Astrocyte (in vitro differentiated cells and primary cell): ENCODE measurements around the gene PTGIS.

Experiments
- EZH2 ChIP-seq: IDR thresholded peaks from 2 replicates; pipeline ENCODE4 v1.6.1; 2012; ENCODE audit warnings: mild to moderate bottlenecking, low read length, inconsistent platforms; ENCODE audit not compliant: insufficient read depth
- TF ChIP-seq, protein P1 (sequence below): IDR thresholded peaks from 2 replicates; pipeline ENCODE4 v1.5.1; 2011; ENCODE audit warnings: low read depth, mild to moderate bottlenecking, inconsistent platforms, low read length, moderate library complexity; ENCODE audit not compliant: insufficient read depth

DNA sequence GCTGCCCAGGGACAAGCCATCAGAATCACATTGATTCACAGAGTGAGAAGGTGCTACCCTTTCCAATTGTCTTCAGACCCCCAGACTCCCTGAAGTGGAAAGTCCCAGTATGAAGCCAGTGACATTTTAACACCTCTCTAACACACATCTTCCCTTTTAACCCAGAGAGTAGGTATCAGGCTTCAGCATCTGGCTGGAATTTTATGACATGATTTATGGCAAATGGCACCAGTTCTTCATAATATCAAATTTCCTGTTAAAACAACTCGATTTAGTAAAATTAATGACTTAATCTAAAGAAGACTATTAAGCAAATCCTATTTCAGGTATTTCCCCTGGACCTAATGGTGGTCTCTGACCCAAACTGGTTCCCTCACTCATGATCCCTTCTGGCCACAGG, 110.5 kb downstream of the PTGIS start:
- TF ChIP-seq, protein P1, sequence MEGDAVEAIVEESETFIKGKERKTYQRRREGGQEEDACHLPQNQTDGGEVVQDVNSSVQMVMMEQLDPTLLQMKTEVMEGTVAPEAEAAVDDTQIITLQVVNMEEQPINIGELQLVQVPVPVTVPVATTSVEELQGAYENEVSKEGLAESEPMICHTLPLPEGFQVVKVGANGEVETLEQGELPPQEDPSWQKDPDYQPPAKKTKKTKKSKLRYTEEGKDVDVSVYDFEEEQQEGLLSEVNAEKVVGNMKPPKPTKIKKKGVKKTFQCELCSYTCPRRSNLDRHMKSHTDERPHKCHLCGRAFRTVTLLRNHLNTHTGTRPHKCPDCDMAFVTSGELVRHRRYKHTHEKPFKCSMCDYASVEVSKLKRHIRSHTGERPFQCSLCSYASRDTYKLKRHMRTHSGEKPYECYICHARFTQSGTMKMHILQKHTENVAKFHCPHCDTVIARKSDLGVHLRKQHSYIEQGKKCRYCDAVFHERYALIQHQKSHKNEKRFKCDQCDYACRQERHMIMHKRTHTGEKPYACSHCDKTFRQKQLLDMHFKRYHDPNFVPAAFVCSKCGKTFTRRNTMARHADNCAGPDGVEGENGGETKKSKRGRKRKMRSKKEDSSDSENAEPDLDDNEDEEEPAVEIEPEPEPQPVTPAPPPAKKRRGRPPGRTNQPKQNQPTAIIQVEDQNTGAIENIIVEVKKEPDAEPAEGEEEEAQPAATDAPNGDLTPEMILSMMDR: no peak
- TF ChIP-seq EZH2: no peak
